SK-N-SH (cell line): ENCODE results near the gene LRRC8C. TPM values are rescaled to one million over a fixed set of nuclear protein-coding genes. Genes with fewer than 3 reads are reported as not detected.

Experiments used
- CTCF ChIA-PET: fragments of 300-600, 350-600 bp; formaldehyde crosslinking; extraction: SDS; loops from one replicate; lab custom pipeline; 2021; lab: Yijun Ruan, JAX
- POLR2A ChIA-PET: fragments of 350-600 bp; sonication (Branson Sonifier 250); formaldehyde crosslinking; extraction: SDS; loops from one replicate; lab custom pipeline; 2020; ENCODE audit warnings: antibody characterized with exemption, inconsistent platforms; lab: Yijun Ruan, JAX
- DNase-seq: peaks from one replicate; pipeline ENCODE4 v3.0.0; 2012
- H2AFZ ChIP-seq: fragments of 200-600 bp; sonication (generic); 2 replicates; pipeline ENCODE4 v1.8.1; 2016; ENCODE audit warnings: antibody characterized with exemption, mild to moderate bottlenecking, low read depth
- H3F3A ChIP-seq: fragments of 200-600 bp; sonication (generic); replicated peaks from 2 replicates; pipeline ENCODE3; 2016; ENCODE audit warnings: antibody characterized with exemption, mild to moderate bottlenecking; ENCODE audit not compliant: insufficient read depth
- H3K27ac ChIP-seq, 2 experiments: fragments of 200-500 bp in 1 of 2; fragments of 200-600 bp in 1 of 2; sonication (Bioruptor generic) in 1 of 2; sonication (generic), shearing (Covaris generic) in 1 of 2; 2 replicates each; pipeline versions ENCODE4 v1.5.1 to v1.6.1; 2014 to 2016; ENCODE audit warnings: low read depth in 2 of 2, inconsistent platforms in 1 of 2, low read length in 1 of 2, mild to moderate bottlenecking in 1 of 2, mixed read lengths in 1 of 2
- H3K27me3 ChIP-seq: fragments of 200-600 bp; sonication (generic), shearing (Covaris generic); 2 replicates; pipeline ENCODE4 v1.6.1; 2016; ENCODE audit warnings: mixed run types; ENCODE audit not compliant: insufficient read depth
- H3K36me3 ChIP-seq, 2 experiments: fragments of 200-500 bp in 1 of 2; fragments of 200-600 bp in 1 of 2; sonication (Bioruptor generic) in 1 of 2; sonication (generic) in 1 of 2; replicated peaks in 1 of 2; 2 replicates each; pipeline versions ENCODE3 to v1.5.1; 2014 to 2016; ENCODE audit warnings: low read length in 1 of 2, mild to moderate bottlenecking in 1 of 2; ENCODE audit not compliant: insufficient read depth in 2 of 2, control insufficient read depth in 1 of 2
- H3K4me1 ChIP-seq, 2 experiments: fragments of 200-500 bp in 1 of 2; fragments of 200-600 bp in 1 of 2; sonication (Bioruptor generic) in 1 of 2; sonication (generic), shearing (Covaris generic) in 1 of 2; 2 replicates each; pipeline versions ENCODE4 v1.5.1 to v1.6.1; 2014 to 2016; ENCODE audit warnings: low read depth in 1 of 2, low read length in 1 of 2, mixed run types in 1 of 2; ENCODE audit not compliant: insufficient read depth in 2 of 2, control insufficient read depth in 1 of 2
- H3K4me2 ChIP-seq: fragments of 200-600 bp; sonication (generic), shearing (Covaris generic); 2 replicates; pipeline ENCODE4 v1.6.1; 2017; ENCODE audit warnings: mixed run types
- H3K4me3 ChIP-seq, 2 experiments: fragments of 200-500 bp in 1 of 2; fragments of 200-600 bp in 1 of 2; sonication (Bioruptor generic) in 1 of 2; sonication (generic), shearing (Covaris generic) in 1 of 2; 2 replicates each; pipeline versions ENCODE4 v1.5.1 to v1.8.1; 2014 to 2016; ENCODE audit warnings: low read depth in 2 of 2, inconsistent platforms in 1 of 2, low read length in 1 of 2, mild to moderate bottlenecking in 1 of 2, mixed read lengths in 1 of 2, moderate library complexity in 1 of 2
- H3K79me2 ChIP-seq: fragments of 200-600 bp; sonication (generic); 2 replicates; pipeline ENCODE4 v1.8.1; 2017; ENCODE audit warnings: mild to moderate bottlenecking; ENCODE audit not compliant: insufficient read depth
- H3K9ac ChIP-seq: fragments of 200-600 bp; sonication (generic); 2 replicates; pipeline ENCODE4 v1.6.1; 2017; ENCODE audit warnings: mixed run types
- H3K9me2 ChIP-seq: fragments of 200-600 bp; sonication (generic); 2 replicates; pipeline ENCODE4 v1.6.1; 2017; ENCODE audit warnings: mixed run types
- H3K9me3 ChIP-seq: fragments of 200-600 bp; sonication (generic); 2 replicates; pipeline ENCODE4 v1.6.1; 2017; ENCODE audit warnings: mixed run types, mild to moderate bottlenecking, moderate library complexity
- H4K20me1 ChIP-seq: fragments of 200-600 bp; sonication (generic); 2 replicates; pipeline ENCODE4 v1.6.1; 2017; ENCODE audit warnings: mild to moderate bottlenecking, mixed run types; ENCODE audit not compliant: insufficient read depth
- CHD2 ChIP-seq: fragments of 150-350 bp; IDR thresholded peaks from 2 replicates; pipeline ENCODE4 v1.6.1; 2018; ENCODE audit warnings: low read length; ENCODE audit not compliant: partially characterized antibody
- EP300 ChIP-seq, 2 experiments: IDR thresholded peaks; 2 replicates each; pipeline versions ENCODE4 v1.4.0 to v1.6.1; 2012; ENCODE audit warnings: borderline replicate concordance in 1 of 2, low read depth in 1 of 2, low read length in 1 of 2
- FOXJ3 ChIP-seq: sonication (generic); formaldehyde crosslinking; IDR thresholded peaks from 2 replicates; pipeline ENCODE4 v1.5.1; 2020; ENCODE audit warnings: mild to moderate bottlenecking, missing genetic modification reagents
- GATA2 ChIP-seq: sonication (generic); formaldehyde crosslinking; IDR thresholded peaks from 2 replicates; pipeline ENCODE4 v1.5.0; 2020; ENCODE audit warnings: mild to moderate bottlenecking, missing genetic modification reagents
- POLR2AphosphoS5 ChIP-seq: IDR thresholded peaks from 2 replicates; pipeline ENCODE4 v1.6.1; 2012; ENCODE audit warnings: low read depth, low read length
- RCOR1 ChIP-seq: fragments of 150-350 bp; IDR thresholded peaks from 2 replicates; pipeline ENCODE4 v1.6.1; 2017; ENCODE audit warnings: antibody characterized with exemption, low read length
- RXRA ChIP-seq: IDR thresholded peaks from 2 replicates; pipeline ENCODE4 v1.4.0; 2012; ENCODE audit warnings: low read depth, mild to moderate bottlenecking, borderline replicate concordance
- SIN3A ChIP-seq: IDR thresholded peaks from 2 replicates; pipeline ENCODE4 v1.6.1; 2012; ENCODE audit warnings: low read depth, mild to moderate bottlenecking, low read length, moderate library complexity, borderline replicate concordance
- TCF12 ChIP-seq: IDR thresholded peaks from 2 replicates; pipeline ENCODE4 v1.4.0; 2012
- WGBS: methylation state at CpG from one replicate; pipeline ENCODE4 v1.1.6; 2017; ENCODE audit warnings: low lambda C conversion rate; 5-methylcytosine and 5-hydroxymethylcytosine counted together
- polyA plus RNA-seq, 3 experiments: library from polyadenylated mRNA; depleted of rRNA; stranded (reverse); fragments of >200 nt; gene quantifications; 2 replicates each; pipeline ENCODE4 v1.2.3, GENCODE V29; 2012
- TF ChIP-seq, protein P1 (sequence below): IDR thresholded peaks from 2 replicates; pipeline ENCODE4; 2012
- TF ChIP-seq, protein P2 (sequence below): IDR thresholded peaks from 2 replicates; pipeline ENCODE4 v1.6.1; 2012; ENCODE audit warnings: mild to moderate bottlenecking, low read depth, low read length, moderate library complexity
- TF ChIP-seq, protein P3 (sequence below): IDR thresholded peaks from 2 replicates; pipeline ENCODE4 v1.4.0; 2012; ENCODE audit warnings: low read depth

LRRC8C gene
- polyA plus RNA-seq, 1 of the 3 experiments (the other 2 are of a cell fraction): 4.2 TPM

DNA sequence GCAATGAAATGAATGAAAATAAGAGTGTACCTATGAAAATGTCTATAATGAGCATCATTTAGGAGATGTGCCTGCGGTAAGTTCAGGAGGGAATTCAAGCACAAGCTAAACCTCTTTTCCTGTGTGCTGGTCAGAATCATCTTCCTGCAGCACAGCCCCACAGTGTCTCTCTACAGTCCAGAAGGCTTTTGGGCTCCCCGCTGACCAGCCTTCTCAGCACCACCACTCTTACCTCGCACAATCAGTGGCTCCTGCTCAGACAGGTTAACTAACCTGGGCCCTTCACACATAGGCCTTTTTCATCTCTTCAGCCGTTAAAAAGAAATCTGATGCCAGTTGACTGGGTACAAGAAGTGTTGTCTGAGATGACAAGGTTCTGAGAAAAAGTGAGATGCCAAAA is 57.7 kb downstream of the LRRC8C start (continued):
- TF ChIP-seq, protein P1, sequence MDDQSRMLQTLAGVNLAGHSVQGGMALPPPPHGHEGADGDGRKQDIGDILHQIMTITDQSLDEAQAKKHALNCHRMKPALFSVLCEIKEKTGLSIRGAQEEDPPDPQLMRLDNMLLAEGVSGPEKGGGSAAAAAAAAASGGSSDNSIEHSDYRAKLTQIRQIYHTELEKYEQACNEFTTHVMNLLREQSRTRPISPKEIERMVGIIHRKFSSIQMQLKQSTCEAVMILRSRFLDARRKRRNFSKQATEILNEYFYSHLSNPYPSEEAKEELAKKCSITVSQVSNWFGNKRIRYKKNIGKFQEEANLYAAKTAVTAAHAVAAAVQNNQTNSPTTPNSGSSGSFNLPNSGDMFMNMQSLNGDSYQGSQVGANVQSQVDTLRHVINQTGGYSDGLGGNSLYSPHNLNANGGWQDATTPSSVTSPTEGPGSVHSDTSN: no peak
- TF ChIP-seq, all 33 proteins: peak for 0

DNA sequence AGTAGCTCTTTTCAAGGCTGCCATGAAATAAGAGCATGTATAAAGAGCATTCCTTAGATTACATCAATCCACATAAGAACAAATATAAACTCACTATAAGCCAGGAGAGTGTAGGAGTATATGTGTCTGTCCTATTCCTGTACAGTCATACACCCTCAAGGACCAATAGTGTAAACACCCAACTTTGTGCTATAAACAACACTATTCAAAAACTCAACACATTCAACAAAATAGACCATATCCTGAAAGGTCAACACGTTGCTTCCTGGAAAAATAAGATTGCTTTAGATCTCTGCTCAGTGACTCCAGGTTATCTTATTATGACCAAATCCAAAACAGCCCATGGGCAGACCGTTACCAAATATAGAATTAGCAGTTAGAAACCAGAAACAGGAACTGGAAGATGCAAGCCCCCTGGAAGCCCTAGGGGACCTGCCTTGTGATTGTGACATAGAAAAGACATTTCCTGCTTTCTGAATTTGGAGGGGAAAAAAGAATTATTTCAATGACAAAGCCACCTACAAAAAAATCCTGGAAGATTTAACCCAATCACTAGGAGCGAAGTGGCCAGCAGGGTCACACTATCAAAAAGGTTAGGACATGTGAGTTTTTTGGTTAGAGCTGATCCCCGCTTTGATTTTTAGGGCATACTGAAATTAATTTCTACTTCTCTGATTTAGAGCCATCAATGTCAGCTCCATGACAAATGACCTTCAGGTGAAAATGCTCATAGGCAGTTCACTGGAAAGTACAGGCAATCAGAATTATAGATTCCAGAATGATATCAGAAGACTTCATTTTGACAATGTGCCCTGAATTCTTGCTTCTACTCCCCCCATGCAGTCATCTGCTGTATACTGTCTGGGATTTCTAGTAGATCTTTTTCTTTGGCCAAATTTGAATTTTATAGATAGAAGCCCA is 59.9 kb downstream of the LRRC8C start:
- Histone ChIP-seq H3F3A (no peaks in the 10 kb centered on the region), H3K36me3 (peaks cover 6 to 10% of the 10 kb centered on the region in 2 experiments), H3K4me3 (no peak overlapping the region), H3K9ac (no peak overlapping the region), H4K20me1 (no peaks in the 10 kb centered on the region), H3K4me1 (peaks cover 6 to 19% of the 10 kb centered on the region in 2 experiments; a peak in 3 of 4 replicates), H3K9me3 (no peaks in the 10 kb centered on the region), H3K9me2 (no peaks in the 10 kb centered on the region), H3K79me2 (no peaks in the 10 kb centered on the region), H3K4me2 (no peak overlapping the region), H2AFZ (no peak overlapping the region), H3K27ac (peak overlapping the region in 1 of 2 experiments; percentile 85; a peak in 2 of 4 replicates), H3K27me3 (no peaks in the 10 kb centered on the region)
- 71% methylated on average over 4 of the region's 4 CpGs for WGBS
- peak; percentile 64 for DNase-seq
- ChIA-PET POLR2A (no interaction called here), CTCF (interaction anchor here (0.9 to 1.3 kb wide), 6 partner anchors 10 to 70 kb away, joined by 3 to 6 read pairs (median 4); partner anchors contain the start of gene LRRC8C)
- TF ChIP-seq RXRA (no peak), POLR2AphosphoS5 (no peak), GATA2 (CRISPR knock-in tag) (peak; percentile 63), TCF12 (0 out of 2 replicates have a peak, but pooled peaks have one; percentile 9), SIN3A (no peak), FOXJ3 (peak; percentile 63; the same call in 1 of the 2 replicates), EP300 (IDR thresholded peaks at IDR 0.05; ENCODE audit: borderline replicate concordance in 1 of 2, low read depth in 1 of 2, low read length in 1 of 2) (peak in 1 of 2 experiments; percentile 86; a peak in 2 of 4 replicates), CHD2 (peak; percentile 30), RCOR1 (peak; percentile 76; the same call in 1 of the 2 replicates)
- TF ChIP-seq, protein P2, sequence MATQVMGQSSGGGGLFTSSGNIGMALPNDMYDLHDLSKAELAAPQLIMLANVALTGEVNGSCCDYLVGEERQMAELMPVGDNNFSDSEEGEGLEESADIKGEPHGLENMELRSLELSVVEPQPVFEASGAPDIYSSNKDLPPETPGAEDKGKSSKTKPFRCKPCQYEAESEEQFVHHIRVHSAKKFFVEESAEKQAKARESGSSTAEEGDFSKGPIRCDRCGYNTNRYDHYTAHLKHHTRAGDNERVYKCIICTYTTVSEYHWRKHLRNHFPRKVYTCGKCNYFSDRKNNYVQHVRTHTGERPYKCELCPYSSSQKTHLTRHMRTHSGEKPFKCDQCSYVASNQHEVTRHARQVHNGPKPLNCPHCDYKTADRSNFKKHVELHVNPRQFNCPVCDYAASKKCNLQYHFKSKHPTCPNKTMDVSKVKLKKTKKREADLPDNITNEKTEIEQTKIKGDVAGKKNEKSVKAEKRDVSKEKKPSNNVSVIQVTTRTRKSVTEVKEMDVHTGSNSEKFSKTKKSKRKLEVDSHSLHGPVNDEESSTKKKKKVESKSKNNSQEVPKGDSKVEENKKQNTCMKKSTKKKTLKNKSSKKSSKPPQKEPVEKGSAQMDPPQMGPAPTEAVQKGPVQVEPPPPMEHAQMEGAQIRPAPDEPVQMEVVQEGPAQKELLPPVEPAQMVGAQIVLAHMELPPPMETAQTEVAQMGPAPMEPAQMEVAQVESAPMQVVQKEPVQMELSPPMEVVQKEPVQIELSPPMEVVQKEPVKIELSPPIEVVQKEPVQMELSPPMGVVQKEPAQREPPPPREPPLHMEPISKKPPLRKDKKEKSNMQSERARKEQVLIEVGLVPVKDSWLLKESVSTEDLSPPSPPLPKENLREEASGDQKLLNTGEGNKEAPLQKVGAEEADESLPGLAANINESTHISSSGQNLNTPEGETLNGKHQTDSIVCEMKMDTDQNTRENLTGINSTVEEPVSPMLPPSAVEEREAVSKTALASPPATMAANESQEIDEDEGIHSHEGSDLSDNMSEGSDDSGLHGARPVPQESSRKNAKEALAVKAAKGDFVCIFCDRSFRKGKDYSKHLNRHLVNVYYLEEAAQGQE: no peak
- TF ChIP-seq, protein P3, sequence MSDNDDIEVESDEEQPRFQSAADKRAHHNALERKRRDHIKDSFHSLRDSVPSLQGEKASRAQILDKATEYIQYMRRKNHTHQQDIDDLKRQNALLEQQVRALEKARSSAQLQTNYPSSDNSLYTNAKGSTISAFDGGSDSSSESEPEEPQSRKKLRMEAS: no peak
